GM12875 (cell line): Measurements from ENCODE around the gene SRSF3.
"Not testable (repeated sequence)": the region's sequence is repeated elsewhere in the genome, so short reads cannot be mapped to it uniquely, and the experiment has no call there.

Experiments
- H3K4me3 ChIP-seq: one replicate; pipeline ENCODE4 v1.5.1; 2011; ENCODE audit warnings: low read depth, low read length, control low read depth
- CTCF ChIP-seq: IDR thresholded peaks from 2 replicates; pipeline ENCODE4 v1.5.1; 2011; ENCODE audit warnings: low read depth, mild to moderate bottlenecking, control low read depth, inconsistent platforms, low read length, moderate library complexity, borderline replicate concordance; ENCODE audit not compliant: insufficient read depth

The SRSF3 gene

DNA sequence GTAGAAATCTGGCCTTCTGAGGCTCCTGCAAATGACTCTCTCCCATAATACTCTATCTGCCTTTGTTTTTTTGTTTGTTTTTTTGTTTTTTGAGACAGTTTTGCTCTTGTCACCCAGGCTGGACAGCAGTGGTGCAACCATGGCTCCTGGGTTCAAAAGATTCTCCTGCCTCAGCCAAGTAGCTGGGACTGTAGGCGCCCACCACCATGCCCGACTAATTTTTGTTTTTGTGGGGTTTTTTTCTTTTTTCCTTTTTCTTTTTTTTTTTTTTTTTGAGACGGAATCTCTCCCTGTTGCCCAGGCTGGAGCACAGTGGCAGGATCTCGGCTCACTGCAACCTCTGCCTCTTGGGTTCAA lies 30.3 kb upstream of the SRSF3 start:
- TF ChIP-seq CTCF = no peak
- H3K4me3 ChIP-seq = no peak overlapping the region

GRCh38 chr6:36566418-36566905 lies 27.7 kb upstream of the SRSF3 start:
- H3K4me3 ChIP-seq = no peak overlapping the region
- TF ChIP-seq CTCF = no peak

DNA sequence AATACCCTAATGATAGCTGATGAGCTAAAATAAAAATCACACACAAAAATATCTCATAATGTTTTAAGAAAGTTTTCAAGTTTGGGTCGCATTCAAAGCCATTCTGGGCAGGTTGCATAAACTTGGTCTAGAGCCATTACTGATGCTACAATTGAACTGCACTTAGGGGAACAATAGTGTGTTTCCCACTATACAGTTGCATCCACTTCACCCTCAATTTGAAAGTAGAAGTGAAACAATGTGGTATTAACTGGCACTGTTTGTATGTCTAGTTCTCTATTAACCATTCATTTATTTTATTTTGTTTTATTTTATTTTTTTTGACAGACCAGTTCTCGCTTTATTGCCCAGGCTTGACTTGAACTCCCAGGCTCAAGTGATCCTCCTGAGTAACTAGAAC lies 23.9 kb upstream of the SRSF3 start:
- no peak for TF ChIP-seq CTCF

GRCh38 chr6:36571122-36572043 lies 22.8 kb upstream of the SRSF3 start:
- no peak for TF ChIP-seq CTCF
- H3K4me3 ChIP-seq = no peak overlapping the region

More for the DNA sequence above, 23.9 kb upstream of the SRSF3 start:
- H3K4me3 ChIP-seq = no peak overlapping the region

DNA sequence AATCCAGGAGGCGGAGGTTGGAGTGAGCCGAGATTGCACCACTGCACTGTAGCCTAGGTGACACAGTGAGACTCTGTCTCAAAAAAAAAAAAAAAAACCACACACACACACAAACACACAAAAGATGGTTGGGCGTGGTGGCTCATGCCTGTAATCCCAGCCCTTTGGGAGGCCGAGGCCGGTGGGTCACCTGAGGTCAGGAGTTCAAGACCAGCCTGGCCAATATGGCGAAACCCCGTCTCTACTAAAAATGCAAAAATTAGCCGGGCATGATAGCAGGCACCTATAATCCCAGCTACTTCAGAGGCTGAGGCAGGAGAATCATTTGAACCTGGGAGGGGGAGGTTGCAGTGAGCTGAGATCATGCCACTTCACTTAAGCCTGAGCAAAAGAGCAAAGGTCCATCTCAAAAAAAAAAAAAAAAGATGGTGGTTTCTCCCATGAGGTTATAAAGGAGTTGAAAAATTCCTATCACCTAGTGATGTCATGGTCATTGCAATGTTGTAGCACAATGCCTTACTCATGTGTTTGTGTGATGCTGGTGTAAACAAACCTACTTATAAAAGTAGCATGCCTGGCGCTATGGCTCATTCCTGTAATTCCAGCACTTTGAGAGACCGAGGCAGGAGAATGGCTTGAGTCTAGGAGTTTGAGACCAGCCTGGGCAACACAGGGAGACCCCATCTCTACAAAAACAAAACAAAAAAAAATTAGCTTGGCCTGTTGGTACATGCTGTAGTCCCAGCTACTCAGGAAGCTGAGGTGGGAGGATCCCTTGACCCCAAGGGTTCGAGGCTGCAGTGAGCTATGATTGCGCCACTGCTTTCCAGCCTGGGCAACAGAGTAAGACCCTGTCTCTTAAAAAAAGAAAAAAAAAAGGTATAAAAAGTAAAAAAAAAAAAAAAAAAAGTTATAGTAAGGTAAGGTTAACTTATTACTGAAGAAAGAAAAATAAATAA lies 21.5 kb upstream of the SRSF3 start:
- H3K4me3 ChIP-seq = not testable (repeated sequence)

- no peak overlapping the region for H3K4me3 ChIP-seq
- no peak for TF ChIP-seq CTCF
These were observed 19.5 kb upstream of the SRSF3 start for GRCh38 chr6:36574679-36575078.

DNA sequence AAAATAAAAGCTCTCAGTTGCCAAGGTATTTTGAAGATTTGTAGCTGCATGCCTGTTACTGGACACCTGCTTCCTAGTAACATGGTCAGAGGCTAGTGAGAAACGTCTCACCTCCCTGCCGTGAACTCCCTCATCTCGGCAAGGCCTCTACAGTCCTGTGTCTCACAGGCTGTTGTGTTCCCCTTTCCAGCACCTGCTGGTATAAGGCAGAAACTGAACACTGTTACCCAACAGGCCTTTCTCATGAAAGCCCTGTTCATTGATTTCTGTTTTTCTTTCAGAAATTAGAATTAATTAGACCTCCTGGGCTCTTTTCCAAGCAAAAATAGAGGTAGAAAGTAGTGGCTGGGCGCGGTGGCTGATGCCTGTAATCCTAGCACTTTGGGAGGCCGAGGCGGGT lies 17.6 kb upstream of the SRSF3 start:
- H3K4me3 ChIP-seq = no peak overlapping the region
- no peak for TF ChIP-seq CTCF
